K562 (cell line): ENCODE results near the gene DNAJC8. TPM values are rescaled to one million over a fixed set of nuclear protein-coding genes. Genes with fewer than 3 reads are reported as not detected.

Experiments
- ATF2 ChIP-seq: sonication (generic); formaldehyde crosslinking; IDR thresholded peaks from 2 replicates; pipeline ENCODE4 v1.8.1; 2022; ENCODE audit warnings: missing genetic modification reagents
- ATF7 ChIP-seq: fragments of 450-650 bp; IDR thresholded peaks from 2 replicates; pipeline ENCODE4 v1.7.1; 2014; ENCODE audit warnings: mild to moderate bottlenecking, moderate library complexity
- EHMT2 ChIP-seq: fragments of 450-650 bp; IDR thresholded peaks from 2 replicates; pipeline ENCODE4 v1.6.1; 2018; ENCODE audit warnings: antibody characterized with exemption
- EP400 ChIP-seq: fragments of 450-650 bp; IDR thresholded peaks from 2 replicates; pipeline ENCODE4 v1.6.1; 2017; ENCODE audit warnings: antibody characterized with exemption, mild to moderate bottlenecking, moderate library complexity
- FOXA3 ChIP-seq, 2 experiments: fragments of 450-650 bp in 1 of 2; sonication (generic) in 1 of 2; formaldehyde crosslinking; IDR thresholded peaks in 1 of 2; conservative IDR thresholded peaks in 1 of 2; 2 replicates each; pipeline versions ENCODE4 v1.4.0 to v1.8.0; 2020 to 2022; ENCODE audit warnings: mild to moderate bottlenecking in 2 of 2, missing genetic modification reagents in 1 of 2
- HDAC2 ChIP-seq: fragments of 450-650 bp; IDR thresholded peaks from 2 replicates; pipeline ENCODE4 v1.6.1; 2016; ENCODE audit warnings: mild to moderate bottlenecking
- KLF16 ChIP-seq: IDR thresholded peaks from 2 replicates; pipeline ENCODE4 v1.6.1; 2016; ENCODE audit warnings: antibody characterized with exemption
- MTA3 ChIP-seq: fragments of 450-650 bp; formaldehyde crosslinking; IDR thresholded peaks from 2 replicates; pipeline ENCODE4 v1.6.1; 2017; ENCODE audit warnings: mild to moderate bottlenecking, borderline replicate concordance
- NCOA1 ChIP-seq: fragments of 450-650 bp; IDR thresholded peaks from 2 replicates; pipeline ENCODE4 v1.6.1; 2016; ENCODE audit warnings: low read depth
- NR3C1 ChIP-seq: sonication (generic); formaldehyde crosslinking; IDR thresholded peaks from 2 replicates; pipeline ENCODE4 v1.8.1; 2022; ENCODE audit warnings: missing genetic modification reagents
- OTX1 ChIP-seq: fragments of 450-650 bp; formaldehyde crosslinking; IDR thresholded peaks from 2 replicates; pipeline ENCODE4 v1.4.0; 2022; ENCODE audit warnings: mild to moderate bottlenecking
- POLR2AphosphoS2 ChIP-seq: IDR thresholded peaks from 2 replicates; pipeline ENCODE4 v1.6.1; 2012; ENCODE audit warnings: low read length, improper control_type of control experiment
- POU5F1 ChIP-seq: fragments of 150-350 bp; IDR thresholded peaks from 2 replicates; pipeline ENCODE4 v1.6.1; 2014; ENCODE audit warnings: borderline replicate concordance, low read length, low read depth, mild to moderate bottlenecking; ENCODE audit not compliant: partially characterized antibody
- PPARD ChIP-seq: fragments of 250-450 bp; sonication (Bioruptor Pico); IDR thresholded peaks from 2 replicates; pipeline ENCODE4 v1.8.0; 2022; ENCODE audit warnings: inconsistent platforms, mild to moderate bottlenecking, moderate library complexity
- STAT5A ChIP-seq: IDR thresholded peaks from 2 replicates; pipeline ENCODE4 v1.6.1; 2012; ENCODE audit warnings: low read length, inconsistent platforms, borderline replicate concordance
- TAF1 ChIP-seq: IDR thresholded peaks from 2 replicates; pipeline ENCODE4 v1.6.1; 2011; ENCODE audit warnings: mild to moderate bottlenecking, low read length, moderate library complexity; ENCODE audit not compliant: insufficient read depth, control insufficient read depth, severe bottlenecking; ENCODE audit errors: extremely low read depth
- ZBTB1 ChIP-seq: sonication (generic); formaldehyde crosslinking; IDR thresholded peaks from 2 replicates; pipeline ENCODE4 v1.8.1; 2023; ENCODE audit warnings: missing genetic modification reagents, low read depth, mild to moderate bottlenecking, borderline replicate concordance
- ZBTB12 ChIP-seq: fragments of 250-450 bp; sonication (Bioruptor Pico); IDR thresholded peaks from 2 replicates; pipeline ENCODE4 v1.4.0; 2020
- ZC3H4 ChIP-seq: sonication (generic); formaldehyde crosslinking; IDR thresholded peaks from 2 replicates; pipeline ENCODE4 v1.9.0; 2021; ENCODE audit warnings: missing genetic modification reagents, borderline replicate concordance
- ZNF717 ChIP-seq: fragments of 250-450 bp; sonication (Bioruptor Pico); IDR thresholded peaks from 2 replicates; pipeline ENCODE4 v1.5.0; 2021
- polyA plus RNA-seq, 8 experiments: library from polyadenylated mRNA; depleted of rRNA in 4 of 8; stranded (reverse) in 5 of 8; unstranded in 3 of 8; fragments of >200 nt; fragmentation: Nextera tagmentation in 2 of 8; fragmentation: Illumina TruSeq in 1 of 8; extraction: Ambion mirVana in 2 of 8; extraction: Trizol in 1 of 8; gene quantifications; 2 replicates each; pipeline versions ENCODE4 v1.2.1 to v1.2.3, GENCODE V29; 2011 to 2014; ENCODE audit warnings: inconsistent platforms in 1 of 8, missing spikeins in 1 of 8
- total RNA-seq, 7 experiments: library from RNA; depleted of rRNA in 6 of 7; stranded (reverse); fragments of >200 nt in 6 of 7; fragmentation: Illumina TruSeq in 2 of 7; extraction: Trizol in 2 of 7; gene quantifications; 2 replicates each; pipeline versions ENCODE4 v1.2.1 to v1.2.3, GENCODE V29; 2011 to 2021; ENCODE audit warnings: low replicate concordance in 1 of 7
- TF ChIP-seq, protein P1 (sequence below): fragments of 250-450 bp; sonication (Bioruptor Pico); IDR thresholded peaks from 2 replicates; pipeline ENCODE4 v1.8.0; 2021; ENCODE audit warnings: borderline replicate concordance, mild to moderate bottlenecking, moderate library complexity; ENCODE audit not compliant: poor library complexity, severe bottlenecking
- TF ChIP-seq, protein P2 (sequence below): fragments of 250-450 bp; sonication (Bioruptor Pico); IDR thresholded peaks from 2 replicates; pipeline ENCODE4 v1.8.0; 2022; ENCODE audit warnings: inconsistent platforms
- TF ChIP-seq, protein P3 (sequence below): fragments of 450-650 bp; IDR thresholded peaks from 2 replicates; pipeline ENCODE4 v1.6.1; 2016

Gene DNAJC8
- total and polyA plus RNA-seq, 9 of the 15 experiments (the other 6 are each of a cell fraction or from before 2014, with no cell fraction given) = 143 to 508 (median 209) TPM

- no peak for TF ChIP-seq PPARD (CRISPR knock-in tag)
- peak; percentile 75 for TF ChIP-seq EP400
- no peak for TF ChIP-seq KLF16
- no peak for TF ChIP-seq POU5F1
- no peak for TF ChIP-seq FOXA3 (CRISPR knock-in tag; conservative IDR thresholded peaks at IDR 0.05 in 1 of 2, IDR thresholded peaks at IDR 0.05 in 1 of 2)
- TF ChIP-seq OTX1 = no peak
- TF ChIP-seq MTA3 = peak; percentile 94; the same call in 1 of the 2 replicates
- no peak for TF ChIP-seq ZBTB1 (CRISPR knock-in tag)
- TF ChIP-seq STAT5A = no peak
- peak; percentile 68 for TF ChIP-seq ATF7
- no peak for TF ChIP-seq ZC3H4 (CRISPR knock-in tag)
- TF ChIP-seq NCOA1 = no peak
- no peak for TF ChIP-seq NR3C1 (CRISPR knock-in tag)
- no peak for TF ChIP-seq ZBTB12 (CRISPR knock-in tag)
- TF ChIP-seq, protein P1, sequence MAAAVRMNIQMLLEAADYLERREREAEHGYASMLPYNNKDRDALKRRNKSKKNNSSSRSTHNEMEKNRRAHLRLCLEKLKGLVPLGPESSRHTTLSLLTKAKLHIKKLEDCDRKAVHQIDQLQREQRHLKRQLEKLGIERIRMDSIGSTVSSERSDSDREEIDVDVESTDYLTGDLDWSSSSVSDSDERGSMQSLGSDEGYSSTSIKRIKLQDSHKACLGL (CRISPR knock-in tag) = no peak
- TF ChIP-seq ATF2 (CRISPR knock-in tag) = no peak
- 0 out of 2 replicates have a peak, but pooled peaks have one; percentile 6 for TF ChIP-seq HDAC2
- TF ChIP-seq POLR2AphosphoS2 = peak; percentile 84; the same call in 1 of the 2 replicates
- TF ChIP-seq EHMT2 = no peak
- TF ChIP-seq, protein P2, sequence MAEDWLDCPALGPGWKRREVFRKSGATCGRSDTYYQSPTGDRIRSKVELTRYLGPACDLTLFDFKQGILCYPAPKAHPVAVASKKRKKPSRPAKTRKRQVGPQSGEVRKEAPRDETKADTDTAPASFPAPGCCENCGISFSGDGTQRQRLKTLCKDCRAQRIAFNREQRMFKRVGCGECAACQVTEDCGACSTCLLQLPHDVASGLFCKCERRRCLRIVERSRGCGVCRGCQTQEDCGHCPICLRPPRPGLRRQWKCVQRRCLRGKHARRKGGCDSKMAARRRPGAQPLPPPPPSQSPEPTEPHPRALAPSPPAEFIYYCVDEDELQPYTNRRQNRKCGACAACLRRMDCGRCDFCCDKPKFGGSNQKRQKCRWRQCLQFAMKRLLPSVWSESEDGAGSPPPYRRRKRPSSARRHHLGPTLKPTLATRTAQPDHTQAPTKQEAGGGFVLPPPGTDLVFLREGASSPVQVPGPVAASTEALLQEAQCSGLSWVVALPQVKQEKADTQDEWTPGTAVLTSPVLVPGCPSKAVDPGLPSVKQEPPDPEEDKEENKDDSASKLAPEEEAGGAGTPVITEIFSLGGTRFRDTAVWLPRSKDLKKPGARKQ (CRISPR knock-in tag) = no peak
- TF ChIP-seq, protein P3, sequence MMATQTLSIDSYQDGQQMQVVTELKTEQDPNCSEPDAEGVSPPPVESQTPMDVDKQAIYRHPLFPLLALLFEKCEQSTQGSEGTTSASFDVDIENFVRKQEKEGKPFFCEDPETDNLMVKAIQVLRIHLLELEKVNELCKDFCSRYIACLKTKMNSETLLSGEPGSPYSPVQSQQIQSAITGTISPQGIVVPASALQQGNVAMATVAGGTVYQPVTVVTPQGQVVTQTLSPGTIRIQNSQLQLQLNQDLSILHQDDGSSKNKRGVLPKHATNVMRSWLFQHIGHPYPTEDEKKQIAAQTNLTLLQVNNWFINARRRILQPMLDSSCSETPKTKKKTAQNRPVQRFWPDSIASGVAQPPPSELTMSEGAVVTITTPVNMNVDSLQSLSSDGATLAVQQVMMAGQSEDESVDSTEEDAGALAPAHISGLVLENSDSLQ = peak; percentile 95
- no peak for TF ChIP-seq ZNF717 (CRISPR knock-in tag)
- TF ChIP-seq TAF1 = peak; percentile 96
These were observed 3.2 kb upstream of the DNAJC8 start, which contains the start of gene ATP5IF1 (continued) for GRCh38 chr1:28235755-28236655.
